Measurements from ENCODE around the gene TSTD1.

GRCh38 chr1:161018631-161018930 is 20.2 kb downstream of the TSTD1 start:
- no peak for TF ChIP-seq CTCF (IDR thresholded peaks at IDR 0.05)
- no peak for TF ChIP-seq POLR2A (IDR thresholded peaks at IDR 0.05)

All from Peyer's patch (tissue), 4 donors.